GM21723 (cell line): Measurements from ENCODE around the gene EEF2KMT.
"Not testable (repeated sequence)": the region's sequence is repeated elsewhere in the genome, so short reads cannot be mapped to it uniquely, and the experiment has no call there.

Source experiments
- ATAC-seq: cut with Tn5 transposase; IDR thresholded peaks from one replicate; pipeline ENCODE4 v1.9.1; 2021; ENCODE audit warnings: mild to moderate bottlenecking, moderate library complexity; ENCODE audit not compliant: unreplicated experiment

The EEF2KMT gene

GRCh38 chr16:5097470-5098220 is at the start of gene EEF2KMT:
Gene EEF2KMT, minus strand, starts transcription at chr16:5097795. Its CDS starts 56 bp downstream, at chr16:5097739.
- ATAC-seq: peak; percentile 97

- not testable (repeated sequence) for ATAC-seq
Measured at GRCh38 chr16:5144621-5144956, 47.0 kb upstream of the EEF2KMT start.

- ATAC-seq: no peak
Measured at GRCh38 chr16:5143761-5144620, 46.4 kb upstream of the EEF2KMT start.

- not testable (repeated sequence) for ATAC-seq
Measured at GRCh38 chr16:5140151-5140550, 42.6 kb upstream of the EEF2KMT start.

GRCh38 chr16:5134739-5135452 is 37.3 kb upstream of the EEF2KMT start:
- ATAC-seq: not testable (repeated sequence)

- ATAC-seq: not testable (repeated sequence)
Measured at GRCh38 chr16:5132915-5133600, 35.5 kb upstream of the EEF2KMT start.

GRCh38 chr16:5131467-5132004 is 33.9 kb upstream of the EEF2KMT start:
- ATAC-seq: not testable (repeated sequence)

GRCh38 chr16:5117300-5118087 is 19.9 kb upstream of the EEF2KMT start:
- ATAC-seq: not testable (repeated sequence)

GRCh38 chr16:5116780-5117295 is 19.2 kb upstream of the EEF2KMT start:
- ATAC-seq: not testable (repeated sequence)

- not testable (repeated sequence) for ATAC-seq
Measured at GRCh38 chr16:5110933-5111332, 13.3 kb upstream of the EEF2KMT start.

- no peak for ATAC-seq
Measured at GRCh38 chr16:5108505-5109158, 11.0 kb upstream of the EEF2KMT start.

- not testable (repeated sequence) for ATAC-seq
Measured at GRCh38 chr16:5105039-5105438, 7.4 kb upstream of the EEF2KMT start.

GRCh38 chr16:5103296-5104032 is 5.9 kb upstream of the EEF2KMT start:
- ATAC-seq: not testable (repeated sequence)

- not testable (repeated sequence) for ATAC-seq
Measured at GRCh38 chr16:5099174-5099573, 1.6 kb upstream of the EEF2KMT start.

- ATAC-seq: peak; percentile 88
Measured at GRCh38 chr16:5098221-5099159, 895 bp upstream of the EEF2KMT start.

GRCh38 chr16:5097061-5097469 is 530 bp downstream of the EEF2KMT start:
- not testable (repeated sequence) for ATAC-seq
